Measurements from ENCODE around the gene VPS13A. TPM values are rescaled to one million over a fixed set of nuclear protein-coding genes. Genes with fewer than 3 reads are reported as not detected.

VPS13A gene
- total RNA-seq, 1 donor from 2014 or later: 37.8 TPM

GRCh38 chr9:77224746-77225312 lies 47.5 kb downstream of the VPS13A start:
- H3K4me3 ChIP-seq: no peak overlapping the region
- TF ChIP-seq POLR2AphosphoS5 (IDR thresholded peaks at IDR 0.05; ENCODE audit: insufficient read depth in 1 of 2, low read depth in 1 of 2) (no peak), CTCF (IDR thresholded peaks at IDR 0.05) (no peak), POLR2A (IDR thresholded peaks at IDR 0.05) (no peak)
- no peaks in the 10 kb centered on the region for H3K9me3 ChIP-seq
- no peak for DNase-seq (ENCODE audit: extremely low spot score in 2 of 2)
- H3K27me3 ChIP-seq: no peaks in the 10 kb centered on the region
- H3K4me1 ChIP-seq: no peaks in the 10 kb centered on the region
- H3K27ac ChIP-seq: no peak overlapping the region
- intact Hi-C loops (cut with DNase I): no loop called here
- peaks cover 0 to 28% of the 10 kb centered on the region in 2 donors for H3K36me3 ChIP-seq

- Histone ChIP-seq H3K4me3 (no peak overlapping the region), H3K36me3 (no peaks in the 10 kb centered on the region), H3K27ac (no peak overlapping the region), H3K9me3 (no peaks in the 10 kb centered on the region), H3K4me1 (no peaks in the 10 kb centered on the region), H3K27me3 (no peaks in the 10 kb centered on the region)
- no peak for DNase-seq (ENCODE audit: extremely low spot score in 2 of 2)
- intact Hi-C loops (cut with DNase I): no loop called here
- TF ChIP-seq POLR2A (IDR thresholded peaks at IDR 0.05): no peak
Observed at GRCh38 chr9:77236693-77237092, 59.4 kb downstream of the VPS13A start.

- no peak for TF ChIP-seq POLR2A (IDR thresholded peaks at IDR 0.05)
- no peak for TF ChIP-seq CTCF (IDR thresholded peaks at IDR 0.05)
- TF ChIP-seq POLR2AphosphoS5 (IDR thresholded peaks at IDR 0.05; ENCODE audit: insufficient read depth in 1 of 2, low read depth in 1 of 2): no peak
- Histone ChIP-seq H3K4me1 (no peaks in the 10 kb centered on the region), H3K27ac (no peak overlapping the region), H3K36me3 (no peaks in the 10 kb centered on the region), H3K27me3 (no peaks in the 10 kb centered on the region), H3K4me3 (no peak overlapping the region), H3K9me3 (no peaks in the 10 kb centered on the region)
- intact Hi-C loops (cut with DNase I): no loop called here
- no peak for DNase-seq (ENCODE audit: extremely low spot score in 2 of 2)
Observed at GRCh38 chr9:77237896-77238295, 60.6 kb downstream of the VPS13A start.

- Histone ChIP-seq H3K27ac (no peak overlapping the region), H3K27me3 (no peaks in the 10 kb centered on the region), H3K4me3 (no peak overlapping the region), H3K9me3 (no peaks in the 10 kb centered on the region), H3K36me3 (peaks cover 0 to 6% of the 10 kb centered on the region in 2 donors), H3K4me1 (no peaks in the 10 kb centered on the region)
- DNase-seq (ENCODE audit: extremely low spot score in 2 of 2): no peak
- intact Hi-C loops (cut with DNase I): no loop called here
- no peak for TF ChIP-seq POLR2AphosphoS5 (IDR thresholded peaks at IDR 0.05; ENCODE audit: insufficient read depth in 1 of 2, low read depth in 1 of 2)
- no peak for TF ChIP-seq POLR2A (IDR thresholded peaks at IDR 0.05)
- TF ChIP-seq CTCF (IDR thresholded peaks at IDR 0.05): no peak
Observed at GRCh38 chr9:77251050-77251449, 73.7 kb downstream of the VPS13A start.

GRCh38 chr9:77257275-77257674 lies 79.9 kb downstream of the VPS13A start:
- no peaks in the 10 kb centered on the region for H3K27me3 ChIP-seq
- H3K4me3 ChIP-seq: no peak overlapping the region
- H3K27ac ChIP-seq: no peak overlapping the region
- no peaks in the 10 kb centered on the region for H3K4me1 ChIP-seq
- DNase-seq (ENCODE audit: extremely low spot score in 2 of 2): no peak
- no peaks in the 10 kb centered on the region for H3K9me3 ChIP-seq
- TF ChIP-seq CTCF (IDR thresholded peaks at IDR 0.05) (no peak), POLR2A (IDR thresholded peaks at IDR 0.05) (no peak), POLR2AphosphoS5 (IDR thresholded peaks at IDR 0.05; ENCODE audit: insufficient read depth in 1 of 2, low read depth in 1 of 2) (no peak)
- intact Hi-C loops (cut with DNase I): no loop called here
- peaks cover 0 to 5% of the 10 kb centered on the region in 2 donors for H3K36me3 ChIP-seq
